ENCODE measurements around the gene SCMH1.

DNA sequence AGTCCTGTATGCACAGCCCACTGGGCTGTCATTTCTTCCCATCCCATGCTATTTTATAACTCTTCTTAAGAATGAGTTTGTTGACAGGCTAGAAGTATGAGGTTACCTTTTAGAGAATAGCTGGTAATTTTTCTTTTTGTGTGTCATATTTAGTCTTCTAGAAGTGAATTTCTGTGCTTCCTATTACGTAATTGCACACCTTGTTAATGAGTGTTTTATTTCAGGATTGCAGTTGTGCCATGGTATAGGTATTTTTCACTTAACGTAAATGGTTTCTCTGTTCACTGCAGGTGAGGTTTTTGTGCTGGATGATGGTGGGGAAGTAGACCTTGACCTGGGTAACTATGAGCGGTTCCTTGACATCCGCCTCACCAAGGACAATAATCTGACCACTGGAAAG is 257.6 kb downstream of the SCMH1 start:
- no peak for TF ChIP-seq GATA2 (IDR thresholded peaks at IDR 0.05; ENCODE audit: low read depth, low read length)
- TF ChIP-seq GATA3 (IDR thresholded peaks at IDR 0.05; ENCODE audit: low read depth, low read length), result no peak

All from SH-SY5Y (cell line).